ENCODE data around the gene OR5AP2. TPM values are rescaled to one million over a fixed set of nuclear protein-coding genes. Genes with fewer than 3 reads are reported as not detected.
"Not testable (repeated sequence)": the region's sequence is repeated elsewhere in the genome, so short reads cannot be mapped to it uniquely, and the experiment has no call there.

The OR5AP2 gene
- total RNA-seq (not detected), polyA plus RNA-seq (not detected)
- long read RNA-seq, donor 1, result 0 reads
- long read RNA-seq, donor 2, result 0 reads
- long read RNA-seq, donor 3, result 0 reads

DNA sequence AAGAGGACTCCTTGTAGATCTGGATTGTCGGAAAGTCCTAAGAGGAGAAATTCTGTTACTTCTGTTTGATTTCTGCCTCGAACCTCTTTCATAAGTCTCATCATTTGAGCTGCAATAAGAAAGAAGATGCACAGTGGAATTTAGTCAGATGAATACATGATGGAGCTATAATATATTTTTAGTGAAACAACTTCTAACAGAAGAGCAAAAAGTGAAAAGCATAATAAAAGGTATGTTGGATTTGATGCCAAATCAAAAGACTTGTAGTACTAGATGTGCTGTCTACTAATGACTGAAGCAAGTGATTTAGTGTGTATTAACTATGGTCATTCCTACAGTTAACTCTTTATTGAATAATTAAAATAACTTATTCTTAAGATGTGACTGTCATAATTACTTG lies at the start of gene OR5AP2:
Gene OR5AP2, minus strand, starts transcription at position 101 of the 400 bp plus-strand sequence. Its CDS starts 0 bp downstream, at position 101.
- H3K27ac ChIP-seq, result no peak within 1 kb of the TSS
- H3K36me3 ChIP-seq, result no peaks in the 10 kb centered on the region
- H3K9me3 ChIP-seq, result no peaks in the 10 kb centered on the region
- TF ChIP-seq, protein P1, sequence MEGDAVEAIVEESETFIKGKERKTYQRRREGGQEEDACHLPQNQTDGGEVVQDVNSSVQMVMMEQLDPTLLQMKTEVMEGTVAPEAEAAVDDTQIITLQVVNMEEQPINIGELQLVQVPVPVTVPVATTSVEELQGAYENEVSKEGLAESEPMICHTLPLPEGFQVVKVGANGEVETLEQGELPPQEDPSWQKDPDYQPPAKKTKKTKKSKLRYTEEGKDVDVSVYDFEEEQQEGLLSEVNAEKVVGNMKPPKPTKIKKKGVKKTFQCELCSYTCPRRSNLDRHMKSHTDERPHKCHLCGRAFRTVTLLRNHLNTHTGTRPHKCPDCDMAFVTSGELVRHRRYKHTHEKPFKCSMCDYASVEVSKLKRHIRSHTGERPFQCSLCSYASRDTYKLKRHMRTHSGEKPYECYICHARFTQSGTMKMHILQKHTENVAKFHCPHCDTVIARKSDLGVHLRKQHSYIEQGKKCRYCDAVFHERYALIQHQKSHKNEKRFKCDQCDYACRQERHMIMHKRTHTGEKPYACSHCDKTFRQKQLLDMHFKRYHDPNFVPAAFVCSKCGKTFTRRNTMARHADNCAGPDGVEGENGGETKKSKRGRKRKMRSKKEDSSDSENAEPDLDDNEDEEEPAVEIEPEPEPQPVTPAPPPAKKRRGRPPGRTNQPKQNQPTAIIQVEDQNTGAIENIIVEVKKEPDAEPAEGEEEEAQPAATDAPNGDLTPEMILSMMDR (IDR thresholded peaks at IDR 0.05), result no peak
- no peak for TF ChIP-seq EP300 (IDR thresholded peaks at IDR 0.05)
- no peaks in the 10 kb centered on the region for H3K4me1 ChIP-seq (ENCODE audit: insufficient read depth)
- no peak for DNase-seq
- WGBS, 3 donors, result 77 to 84% (median 83%) methylated on average over 2 of the region's 2 CpGs
- intact Hi-C loops (cut with DNase I), result no loop called here
- H3K27me3 ChIP-seq, result no peaks in the 10 kb centered on the region
- no peak within 1 kb of the TSS for H3K4me3 ChIP-seq

- H3K36me3 ChIP-seq; intact Hi-C loops (cut with DNase I); H3K4me1 ChIP-seq (ENCODE audit: insufficient read depth); H3K27ac ChIP-seq; DNase-seq; H3K27me3 ChIP-seq; H3K4me3 ChIP-seq; H3K9me3 ChIP-seq: not testable (repeated sequence)
- 82 to 86% (median 84%) methylated on average over 3 of the region's 3 CpGs for WGBS, 3 donors
These were observed 48.9 kb upstream of the OR5AP2 start for GRCh38 chr11:56691179-56691578.

DNA sequence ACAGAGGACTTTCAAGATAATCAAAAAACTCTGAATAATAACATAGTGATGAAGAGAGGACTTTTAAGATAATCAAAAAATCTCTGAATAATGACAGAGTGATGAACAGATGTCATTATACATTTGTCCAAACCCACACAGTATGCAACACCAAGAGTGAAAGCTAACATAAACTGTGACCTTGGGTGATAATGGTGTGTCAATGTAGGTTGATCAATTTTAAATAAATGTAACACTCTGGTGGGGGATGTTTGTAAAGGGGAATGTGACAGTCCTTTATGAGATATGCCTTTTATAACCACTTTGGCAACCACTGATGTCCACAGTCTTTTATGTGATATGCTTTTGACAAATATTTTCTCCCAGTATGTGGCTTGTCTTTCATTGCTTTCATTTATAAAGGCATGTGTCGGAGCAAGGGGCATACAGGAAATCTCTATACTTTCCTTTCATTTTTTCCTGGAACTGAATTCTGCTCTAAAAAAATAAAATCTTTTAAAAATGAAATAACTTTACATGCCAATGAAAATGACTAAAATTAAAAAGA lies 46.4 kb upstream of the OR5AP2 start:
- intact Hi-C loops (cut with DNase I), result no loop called here
- Histone ChIP-seq H3K9me3 (no peaks in the 10 kb centered on the region), H3K27me3 (no peaks in the 10 kb centered on the region), H3K4me1 (ENCODE audit: insufficient read depth) (no peaks in the 10 kb centered on the region), H3K36me3 (no peaks in the 10 kb centered on the region), H3K27ac (no peak overlapping the region), H3K4me3 (no peak overlapping the region)
- DNase-seq, result no peak
- 55 to 73% (median 68%) methylated on average over 1 of the region's 1 CpG for WGBS, 3 donors
- TF ChIP-seq POLR2A (IDR thresholded peaks at IDR 0.05), result no peak
- no peak for TF ChIP-seq EP300 (IDR thresholded peaks at IDR 0.05)
- TF ChIP-seq, protein P1 (IDR thresholded peaks at IDR 0.05), result no peak

DNA sequence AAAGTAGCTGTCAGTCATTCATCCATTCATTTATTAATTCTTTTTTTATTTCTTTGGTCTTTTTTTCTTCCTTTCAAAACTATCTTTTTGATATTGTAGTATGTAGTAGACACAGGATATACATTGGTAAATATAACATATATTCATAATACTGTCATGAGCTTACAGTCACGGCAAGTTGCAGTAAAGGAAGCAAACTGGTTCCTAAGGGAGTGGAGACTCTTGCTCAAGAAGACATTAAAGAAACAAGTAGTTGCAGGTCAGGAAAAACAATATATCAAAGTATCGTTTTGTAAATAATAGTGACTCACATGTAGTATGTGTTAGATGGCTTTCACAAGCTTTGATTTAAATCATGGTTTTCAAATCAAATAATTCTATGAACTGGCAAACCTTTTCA lies 28.7 kb upstream of the OR5AP2 start:
- Histone ChIP-seq H3K4me3 (no peak overlapping the region), H3K9me3 (no peaks in the 10 kb centered on the region), H3K27me3 (no peaks in the 10 kb centered on the region), H3K36me3 (no peaks in the 10 kb centered on the region), H3K4me1 (ENCODE audit: insufficient read depth) (no peaks in the 10 kb centered on the region), H3K27ac (no peak overlapping the region)
- no peak for DNase-seq
- TF ChIP-seq, protein P1 (IDR thresholded peaks at IDR 0.05), result no peak
- TF ChIP-seq EP300 (IDR thresholded peaks at IDR 0.05), result no peak
- TF ChIP-seq POLR2A (IDR thresholded peaks at IDR 0.05), result no peak
- intact Hi-C loops (cut with DNase I), result no loop called here
- 76 to 85% (median 76%) methylated on average over 2 of the region's 2 CpGs for WGBS, 3 donors

- Histone ChIP-seq H3K4me1 (ENCODE audit: insufficient read depth) (no peaks in the 10 kb centered on the region), H3K27ac (no peak within 1 kb of the TSS), H3K27me3 (no peaks in the 10 kb centered on the region), H3K4me3 (no peak within 1 kb of the TSS), H3K36me3 (no peaks in the 10 kb centered on the region), H3K9me3 (no peaks in the 10 kb centered on the region)
- intact Hi-C loops (cut with DNase I), result loop anchor here in 1 of 4 donors (10.0 kb wide), 1 partner anchor 1691 kb away; the partner anchor contains the start of gene OR5B17
- TF ChIP-seq EP300 (IDR thresholded peaks at IDR 0.05), result no peak
- TF ChIP-seq, protein P1 (IDR thresholded peaks at IDR 0.05), result no peak
- TF ChIP-seq POLR2A (IDR thresholded peaks at IDR 0.05), result no peak
- DNase-seq, result no peak
- 67 to 82% (median 67%) methylated on average over 2 of the region's 2 CpGs for WGBS, 3 donors
These were observed 21.1 kb upstream of the OR5AP2 start, which contains the start of gene OR5AR1 for GRCh38 chr11:56663386-56663785. Gene OR5AR1 (plus strand): TSS chr11:56663686. CDS start chr11:56663686, 0 bp downstream.
